ENCODE data around the gene ZFAND5.

- TF ChIP-seq CTCF (IDR thresholded peaks at IDR 0.05; ENCODE audit: poor library complexity, severe bottlenecking) (no peak), TAF1 (IDR thresholded peaks at IDR 0.05; ENCODE audit: low read depth) (no peak), EZH2 (IDR thresholded peaks at IDR 0.05; ENCODE audit: borderline replicate concordance, insufficient read depth, low read length, poor library complexity, severe bottlenecking) (no peak)
Measured at GRCh38 chr9:72396247-72397091, 31.5 kb upstream of the ZFAND5 start.

All from neural cell (in vitro differentiated cells).